AG04450 (cell line): Measurements from ENCODE around the gene B4GALT6. TPM values are rescaled to one million over a fixed set of nuclear protein-coding genes. Genes with fewer than 3 reads are reported as not detected.

Experiments used
- CTCF ChIA-PET: fragments of 300-600, 350-600 bp; formaldehyde crosslinking; extraction: SDS; loops from one replicate; lab custom pipeline; 2022; ENCODE audit warnings: antibody characterized with exemption, inconsistent platforms; lab: Charles Lee
- POLR2A ChIA-PET: fragments of 350-600 bp; formaldehyde crosslinking; extraction: SDS; loops from one replicate; lab custom pipeline; 2021; ENCODE audit warnings: antibody characterized with exemption, inconsistent platforms; lab: Yijun Ruan, JAX
- DNase-seq: peaks from one replicate; pipeline ENCODE4 v3.0.0-alpha.2; 2011; ENCODE audit warnings: low read depth, low spot score
- H3K27ac ChIP-seq: one replicate; pipeline ENCODE4 v1.5.1; 2012; ENCODE audit warnings: low read depth, low read length, control low read depth
- H3K27me3 ChIP-seq: one replicate; pipeline ENCODE4 v1.6.0; 2012; ENCODE audit warnings: low read length; ENCODE audit not compliant: control insufficient read depth, insufficient read depth
- H3K4me3 ChIP-seq: 2 replicates; pipeline ENCODE4 v1.5.1; 2011; ENCODE audit warnings: mild to moderate bottlenecking, low read depth, low read length, control low read depth
- H3K9me3 ChIP-seq: 2 replicates; pipeline ENCODE4 v1.5.1; 2012; ENCODE audit warnings: low read length; ENCODE audit not compliant: control insufficient read depth, insufficient read depth
- CTCF ChIP-seq: IDR thresholded peaks from 2 replicates; pipeline ENCODE4 v1.5.1; 2011; ENCODE audit warnings: low read depth, low read length, control low read depth, inconsistent platforms
- polyA plus RNA-seq: library from polyadenylated mRNA; depleted of rRNA; stranded (reverse); fragments of >200 nt; gene quantifications from 2 replicates; pipeline ENCODE4 v1.2.3, GENCODE V29; 2011

The B4GALT6 gene
- polyA plus RNA-seq, 1 experiment: 0.40 TPM

GRCh38 chr18:31647127-31647753 lies 37.1 kb downstream of the B4GALT6 start:
- Histone ChIP-seq H3K27me3 (no peaks in the 10 kb centered on the region), H3K9me3 (no peaks in the 10 kb centered on the region), H3K4me3 (no peak overlapping the region), H3K27ac (no peak overlapping the region)
- POLR2A ChIA-PET: no interaction called here
- no peak for TF ChIP-seq CTCF
- CTCF ChIA-PET: no interaction called here
- no peak for DNase-seq

DNA sequence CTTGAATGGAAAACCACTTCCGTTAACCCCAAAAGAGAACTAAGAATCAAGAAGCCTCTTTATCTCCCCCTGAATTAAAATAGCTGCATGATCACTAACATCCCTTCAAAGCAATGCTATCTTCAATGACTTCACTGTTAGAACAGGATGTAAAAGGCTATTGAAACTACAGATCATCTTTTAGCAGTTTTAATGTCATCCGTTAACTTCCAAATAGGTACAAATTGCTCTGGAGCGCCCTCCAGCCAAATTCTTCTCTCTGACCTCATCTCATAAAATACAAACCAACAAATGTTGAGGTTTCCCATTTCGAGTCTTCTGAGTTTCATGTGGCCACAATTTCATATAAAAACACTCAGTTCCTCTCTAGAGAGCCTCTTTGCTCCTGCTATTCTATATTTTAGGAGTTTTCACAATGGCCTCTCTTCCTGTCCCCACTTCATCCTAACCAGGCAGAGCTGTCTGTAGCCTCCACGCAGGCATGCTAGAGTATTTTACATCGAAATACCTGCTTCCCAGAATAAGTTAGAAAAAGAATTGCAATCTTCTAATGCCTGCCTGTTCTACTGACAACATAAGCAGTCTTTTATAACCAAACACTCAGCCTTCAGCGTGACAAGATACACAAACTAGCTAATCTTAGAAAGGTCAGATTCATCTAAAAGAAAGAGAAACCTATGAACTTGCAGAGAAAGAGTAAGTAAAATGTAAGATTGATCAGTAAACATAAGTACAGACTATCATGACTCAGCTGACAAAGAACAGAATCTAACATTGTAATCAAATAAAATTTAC lies 37.9 kb downstream of the B4GALT6 start:
- CTCF ChIA-PET: no interaction called here
- no peak for TF ChIP-seq CTCF
- POLR2A ChIA-PET: no interaction called here
- H3K27ac ChIP-seq: no peak overlapping the region
- no peak for DNase-seq
- no peaks in the 10 kb centered on the region for H3K27me3 ChIP-seq
- no peaks in the 10 kb centered on the region for H3K9me3 ChIP-seq
- H3K4me3 ChIP-seq: no peak overlapping the region

GRCh38 chr18:31645411-31645810 lies 39.0 kb downstream of the B4GALT6 start:
- POLR2A ChIA-PET: no interaction called here
- TF ChIP-seq CTCF: no peak
- H3K27me3 ChIP-seq: no peaks in the 10 kb centered on the region
- no peak overlapping the region for H3K4me3 ChIP-seq
- no peak overlapping the region for H3K27ac ChIP-seq
- H3K9me3 ChIP-seq: no peaks in the 10 kb centered on the region
- no peak for DNase-seq
- CTCF ChIA-PET: no interaction called here

GRCh38 chr18:31643003-31643402 lies 41.4 kb downstream of the B4GALT6 start:
- Histone ChIP-seq H3K27ac (no peak overlapping the region), H3K27me3 (no peaks in the 10 kb centered on the region), H3K9me3 (no peaks in the 10 kb centered on the region), H3K4me3 (no peak overlapping the region)
- ChIA-PET CTCF (no interaction called here), POLR2A (no interaction called here)
- TF ChIP-seq CTCF: no peak
- DNase-seq: no peak

- no peaks in the 10 kb centered on the region for H3K9me3 ChIP-seq
- no peak overlapping the region for H3K27ac ChIP-seq
- no peak overlapping the region for H3K4me3 ChIP-seq
- DNase-seq: no peak
- H3K27me3 ChIP-seq: no peaks in the 10 kb centered on the region
- POLR2A ChIA-PET: no interaction called here
- TF ChIP-seq CTCF: no peak
- CTCF ChIA-PET: interaction anchor here (0.6 kb wide), 1 partner anchor 135 kb away, joined by 3 read pairs; no protein-coding TSS in a partner anchor
These were observed 46.9 kb downstream of the B4GALT6 start for GRCh38 chr18:31637445-31637844.
